ENCODE results near the gene METTL17. TPM values are rescaled to one million over a fixed set of nuclear protein-coding genes. Genes with fewer than 3 reads are reported as not detected.
"Not testable (repeated sequence)": the region's sequence is repeated elsewhere in the genome, so short reads cannot be mapped to it uniquely, and the experiment has no call there.

The METTL17 gene
- total and polyA plus RNA-seq, 9 donors, result 42.5 to 65.1 (median 49.9) TPM

DNA sequence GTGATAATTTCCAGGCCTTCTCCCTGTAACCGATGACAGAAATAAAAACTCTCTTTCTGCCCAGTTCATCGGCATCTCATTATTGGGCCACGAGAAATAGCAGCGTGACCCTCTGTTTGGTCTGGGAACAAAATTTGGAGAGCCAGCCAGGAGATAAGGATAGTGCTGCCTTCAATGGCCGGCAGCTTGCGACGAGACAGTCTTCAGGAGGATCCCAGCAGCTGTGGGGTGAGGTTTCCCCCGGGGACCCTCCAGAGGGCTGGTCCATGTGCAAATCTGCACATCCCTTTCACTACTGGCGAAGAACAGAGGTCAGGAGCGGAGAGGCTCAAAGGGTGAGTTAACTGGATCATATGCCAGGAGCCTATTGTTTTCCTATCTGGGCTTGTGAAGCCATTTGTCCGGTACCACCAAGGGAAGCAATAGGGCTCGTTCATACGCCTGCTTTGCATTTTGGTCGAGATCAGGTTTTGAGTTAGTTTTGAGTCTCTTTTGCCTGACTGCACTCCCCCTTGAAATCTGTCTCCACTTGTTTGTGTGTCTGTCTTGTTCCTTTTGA lies 14.1 kb downstream of the METTL17 start:
- 68 to 80% (median 71%) methylated on average over 14 of the region's 14 CpGs for WGBS, 3 donors
- Histone ChIP-seq H3K4me3 (no peak overlapping the region), H3K27me3 (no peaks in the 10 kb centered on the region), H3K9me3 (no peaks in the 10 kb centered on the region), H3K4me1 (ENCODE audit: insufficient read depth) (no peaks in the 10 kb centered on the region), H3K36me3 (no peaks in the 10 kb centered on the region), H3K27ac (no peak overlapping the region)
- DNase-seq, result no peak
- intact Hi-C loops (cut with DNase I), result no loop called here
- TF ChIP-seq CTCF (IDR thresholded peaks at IDR 0.05) (no peak), EP300 (IDR thresholded peaks at IDR 0.05) (no peak), POLR2A (IDR thresholded peaks at IDR 0.05) (no peak)

GRCh38 chr14:21009721-21010120 lies 19.9 kb downstream of the METTL17 start:
- DNase-seq; H3K4me3 ChIP-seq; H3K27me3 ChIP-seq; H3K4me1 ChIP-seq (ENCODE audit: insufficient read depth); H3K27ac ChIP-seq; H3K36me3 ChIP-seq; H3K9me3 ChIP-seq: not testable (repeated sequence)
- intact Hi-C loops (cut with DNase I), result loop anchor here in 1 of 4 donors (10.0 kb wide), 1 partner anchor 95 kb away; the partner anchor contains the start of gene TMEM253
- 75 to 79% (median 77%) methylated on average over 3 of the region's 3 CpGs for WGBS, 3 donors

- intact Hi-C loops (cut with DNase I), result loop anchor here in 1 of 4 donors (10.0 kb wide), 1 partner anchor 94 kb away; the partner anchor contains the start of gene TMEM253
- DNase-seq, result no peak
- H3K36me3 ChIP-seq, result no peaks in the 10 kb centered on the region
- H3K27ac ChIP-seq, result no peak overlapping the region
- peaks cover 5% of the 10 kb centered on the region for H3K4me1 ChIP-seq (ENCODE audit: insufficient read depth)
- 81 to 86% (median 86%) methylated on average over 1 of the region's 1 CpG for WGBS, 3 donors
- H3K9me3 ChIP-seq, result no peaks in the 10 kb centered on the region
- TF ChIP-seq POLR2A (IDR thresholded peaks at IDR 0.05) (no peak), EP300 (IDR thresholded peaks at IDR 0.05) (no peak), CTCF (IDR thresholded peaks at IDR 0.05) (no peak)
- no peaks in the 10 kb centered on the region for H3K27me3 ChIP-seq
- H3K4me3 ChIP-seq, result no peak overlapping the region
Observed at GRCh38 chr14:21011136-21011535, 21.4 kb downstream of the METTL17 start.

- intact Hi-C loops (cut with DNase I), result loop anchor here in 3 of 4 donors (1.0 to 10.0 kb wide), 5 partner anchors 24 to 90 kb away; partner anchors contain the start of gene TMEM253 (in 1 of the 3)
- no peaks in the 10 kb centered on the region for H3K36me3 ChIP-seq
- peaks cover 5% of the 10 kb centered on the region for H3K4me1 ChIP-seq (ENCODE audit: insufficient read depth)
- 0 to 1% (median 0%) methylated on average over 4 of the region's 4 CpGs for WGBS, 3 donors
- H3K4me3 ChIP-seq, result no peak overlapping the region
- DNase-seq, result peak; percentile 81 to 92 (median 87)
- H3K9me3 ChIP-seq, result no peaks in the 10 kb centered on the region
- TF ChIP-seq POLR2A (IDR thresholded peaks at IDR 0.05) (no peak), CTCF (IDR thresholded peaks at IDR 0.05) (peak; percentile 81 to 97 (median 96))
- H3K27ac ChIP-seq, result peak overlapping the region in 1 of 2 donors; percentile 16
- H3K27me3 ChIP-seq, result no peaks in the 10 kb centered on the region
Observed at GRCh38 chr14:21014761-21015190, 25.0 kb downstream of the METTL17 start.

DNA sequence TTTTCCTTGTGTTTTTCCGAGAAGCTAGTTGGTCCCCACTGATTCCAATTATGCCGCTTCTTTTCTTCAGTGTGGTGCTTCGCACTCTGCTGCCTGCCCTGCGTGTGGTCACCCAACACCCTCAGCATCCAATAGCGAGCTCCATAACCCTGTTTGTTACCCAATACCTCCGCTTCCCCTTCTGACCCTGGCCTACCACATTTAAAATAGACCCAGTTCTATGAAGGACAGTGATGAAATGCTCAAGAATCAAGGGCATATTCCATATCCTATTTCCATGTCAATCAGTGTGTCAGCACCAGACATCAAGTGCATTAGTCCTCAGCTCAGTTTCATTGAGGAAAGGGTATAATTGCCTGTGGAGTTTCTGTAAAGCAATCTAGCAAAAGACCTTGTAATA lies 25.5 kb downstream of the METTL17 start:
- WGBS, 3 donors, result 50 to 59% (median 59%) methylated on average over 6 of the region's 6 CpGs
- H3K4me3 ChIP-seq, result no peak overlapping the region
- H3K27ac ChIP-seq, result peak overlapping the region in 1 of 2 donors; percentile 6
- no peak for TF ChIP-seq EP300 (IDR thresholded peaks at IDR 0.05)
- TF ChIP-seq POLR2A (IDR thresholded peaks at IDR 0.05), result no peak
- TF ChIP-seq CTCF (IDR thresholded peaks at IDR 0.05), result no peak
- peaks cover 5% of the 10 kb centered on the region for H3K4me1 ChIP-seq (ENCODE audit: insufficient read depth)
- DNase-seq, result no peak
- no peaks in the 10 kb centered on the region for H3K9me3 ChIP-seq
- H3K27me3 ChIP-seq, result no peaks in the 10 kb centered on the region
- no peaks in the 10 kb centered on the region for H3K36me3 ChIP-seq
- intact Hi-C loops (cut with DNase I), result loop anchor here in 3 of 4 donors (1.0 to 10.0 kb wide), 5 partner anchors 23 to 89 kb away; partner anchors contain the start of gene TMEM253 (in 1 of the 3)
